Aorta (tissue), 5 donors: ENCODE measurements around the gene SERTAD3. TPM values are rescaled to one million over a fixed set of nuclear protein-coding genes. Genes with fewer than 3 reads are reported as not detected.
A peak's percentile ranks its signal among the peaks of the same experiment; 100 is the strongest.
"Not testable (repeated sequence)": the region's sequence is repeated elsewhere in the genome, so short reads cannot be mapped to it uniquely, and the experiment has no call there.

Source experiments
- ATAC-seq: fragments of 200-7000 bp; cut with Tn5 transposase; one replicate; pipeline ENCODE4 v1.9.1; 2022; ENCODE audit warnings: moderate library complexity; ENCODE audit not compliant: low FRiP score
- DNase-seq, 2 donors: peaks; one replicate each; pipeline ENCODE4 v3.0.0-alpha.2; 2020
- H3K27ac ChIP-seq, 2 donors: one replicate each; pipeline ENCODE4 v1.5.1; 2013; ENCODE audit warnings: low read length in 2 of 2, mild to moderate bottlenecking in 2 of 2, moderate library complexity in 2 of 2, control low read depth in 1 of 2, inconsistent platforms in 1 of 2, low read depth in 1 of 2
- H3K27me3 ChIP-seq, 2 donors: one replicate each; pipeline ENCODE4 v1.6.1; 2013; ENCODE audit warnings: control low read depth in 1 of 2, low read length in 1 of 2, mild to moderate bottlenecking in 1 of 2, moderate library complexity in 1 of 2; ENCODE audit not compliant: insufficient read depth in 2 of 2, control insufficient read depth in 1 of 2
- H3K36me3 ChIP-seq, 2 donors: one replicate each; pipeline ENCODE4 v1.6.1; 2013; ENCODE audit warnings: control low read depth in 1 of 2, low read length in 1 of 2, mild to moderate bottlenecking in 1 of 2; ENCODE audit not compliant: insufficient read depth in 2 of 2, control insufficient read depth in 1 of 2
- H3K4me1 ChIP-seq, 2 donors: one replicate each; pipeline ENCODE4 v1.6.1; 2013; ENCODE audit warnings: low read length in 2 of 2, control low read depth in 1 of 2, mild to moderate bottlenecking in 1 of 2, moderate library complexity in 1 of 2; ENCODE audit not compliant: insufficient read depth in 2 of 2, control insufficient read depth in 1 of 2
- H3K4me3 ChIP-seq, 2 donors: one replicate each; pipeline ENCODE4 v1.5.1; 2013; ENCODE audit warnings: low read length in 2 of 2, control low read depth in 1 of 2, mild to moderate bottlenecking in 1 of 2
- H3K9me3 ChIP-seq: one replicate; pipeline ENCODE4 v1.6.1; 2013; ENCODE audit warnings: mild to moderate bottlenecking, low read length; ENCODE audit not compliant: control insufficient read depth
- WGBS, 2 donors: extraction: QIAGEN DNeasy Blood & Tissue Kit; methylation state at CpG; one replicate each; pipeline ENCODE4 v1.1.7; 2013; 5-methylcytosine and 5-hydroxymethylcytosine counted together
- intact Hi-C, 2 donors: fragments of 100-400 bp; cut with DNase I; formaldehyde crosslinking; loops; one replicate each; pipeline versions ENCODE4 v1.14.2 to v1.15.0; 2022
- polyA plus RNA-seq, 2 donors: library from polyadenylated mRNA; stranded (reverse); fragments of 200-250 nt; gene quantifications; one replicate each; pipeline ENCODE4 v1.2.3, GENCODE V29; 2013
- total RNA-seq, 2 donors: library from RNA; stranded (reverse); fragmentation: NEBNext Ultra II Directional; extraction: Animal tissue kit (Norgen Biotek cat#: 25700); gene quantifications; one replicate each; pipeline ENCODE4 v1.2.1, GENCODE V29; 2021
- donor health status: healthy with polysubstance abuse.
- donor health status: Bipolar disorder and iron deficiency.
- donor health status: DM: no; HTN: no; CAD: no.
- donor health status: DM: no; HTN: no; CAD: no.
- donor health status: DM: yes; HTN: yes; CAD: no.

SERTAD3 gene
- total and polyA plus RNA-seq, 4 donors = 25.0 to 46.3 (median 31.7) TPM

DNA sequence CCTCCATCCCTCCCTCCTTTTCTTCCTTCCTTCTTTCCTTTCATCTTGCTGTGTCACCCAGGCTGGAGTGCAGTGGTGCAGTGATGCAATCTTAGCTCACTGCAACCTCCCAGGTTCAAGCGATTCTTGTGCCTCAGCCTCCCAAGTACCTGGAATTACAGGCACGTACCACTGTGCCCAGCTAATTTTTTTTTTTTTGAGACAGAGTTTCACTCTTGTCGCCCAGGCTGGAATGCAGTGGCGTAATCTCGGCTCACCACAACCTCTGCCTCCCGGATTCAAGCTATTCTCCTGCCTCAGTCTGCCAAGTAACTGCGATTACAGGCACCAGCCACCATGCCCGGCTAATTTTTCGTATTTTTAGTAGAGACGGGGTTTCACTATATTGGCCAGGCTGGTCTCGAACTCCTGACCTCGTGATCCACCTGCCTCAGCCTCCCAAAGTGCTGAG is 19.5 kb upstream of the SERTAD3 start:
- H3K4me1 ChIP-seq, H3K36me3 ChIP-seq, H3K27ac ChIP-seq, H3K27me3 ChIP-seq, DNase-seq, H3K9me3 ChIP-seq, ATAC-seq, H3K4me3 ChIP-seq: not testable (repeated sequence)
- WGBS, 2 donors = 64 to 71% methylated on average over 12 of the region's 12 CpGs
- intact Hi-C loops = loop anchor here (2.0 to 10.0 kb wide), 4 partner anchors 19 to 171 kb away; partner anchors contain the start of genes LTBP4 (in 1 of the 2) and SERTAD3 (in 1 of the 2)

DNA sequence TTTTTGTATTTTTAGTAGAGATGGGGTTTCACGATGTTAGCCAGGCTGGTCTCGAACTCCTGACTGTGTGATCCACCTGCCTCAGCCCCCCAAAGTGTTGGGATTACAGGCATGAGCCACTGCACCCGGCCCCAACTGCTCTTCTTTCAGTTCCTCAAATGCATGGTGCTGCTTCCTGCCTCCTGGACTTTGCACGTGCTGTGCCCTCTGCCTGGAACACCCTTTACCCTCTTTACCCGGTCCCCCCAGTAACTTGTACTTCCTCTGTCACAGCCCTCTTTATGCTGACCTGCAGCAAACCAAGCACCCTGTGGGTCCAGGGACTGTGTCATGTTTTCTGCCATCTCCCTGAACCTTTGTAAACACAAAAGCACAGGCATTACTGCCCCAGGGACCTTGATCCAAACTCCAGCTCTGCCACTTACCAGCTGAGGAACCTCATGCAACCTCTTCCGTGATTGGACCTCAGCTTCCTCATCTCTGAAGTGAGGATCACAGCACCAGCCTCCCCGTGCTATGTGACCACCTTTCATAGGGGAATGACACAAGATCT is 17.6 kb upstream of the SERTAD3 start:
- 74 to 83% methylated on average over 7 of the region's 7 CpGs for WGBS, 2 donors
- H3K4me1 ChIP-seq = peaks cover 0 to 3% of the 10 kb centered on the region in 2 donors
- H3K9me3 ChIP-seq = no peaks in the 10 kb centered on the region
- DNase-seq = peak in 1 of 2 donors; percentile 85
- H3K27ac ChIP-seq = no peak overlapping the region
- ATAC-seq = no peak
- intact Hi-C loops = loop anchor here (10.0 kb wide), 3 partner anchors 133 to 173 kb away; partner anchors contain the start of gene LTBP4 (in 1 of the 2)
- H3K27me3 ChIP-seq = no peaks in the 10 kb centered on the region
- H3K4me3 ChIP-seq = no peak overlapping the region
- H3K36me3 ChIP-seq = no peaks in the 10 kb centered on the region

DNA sequence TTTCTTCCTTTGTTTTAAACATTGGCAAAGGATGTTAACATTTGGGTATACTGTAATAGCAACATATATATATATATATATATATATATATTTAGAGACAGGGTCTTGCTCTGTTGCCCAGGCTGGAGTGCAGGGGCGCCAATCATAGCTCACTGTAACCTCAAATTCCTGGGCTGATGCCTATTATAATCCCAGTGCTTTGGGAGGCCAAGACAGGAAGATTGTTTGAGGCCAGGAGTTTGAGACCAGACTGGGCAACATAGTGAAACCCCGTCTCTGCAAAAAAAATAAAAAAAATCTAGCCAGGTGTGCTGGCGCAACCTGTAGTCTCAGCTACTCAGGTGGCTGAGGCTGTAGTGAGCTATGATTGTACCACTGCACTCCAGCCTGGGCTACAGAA is 16.1 kb upstream of the SERTAD3 start:
- WGBS, 2 donors = 86 to 90% methylated on average over 3 of the region's 3 CpGs
- DNase-seq (no peak), ATAC-seq (no peak)
- no peaks in the 10 kb centered on the region for H3K27me3 ChIP-seq
- H3K4me1 ChIP-seq = peaks cover 0 to 3% of the 10 kb centered on the region in 2 donors
- no peaks in the 10 kb centered on the region for H3K9me3 ChIP-seq
- intact Hi-C loops = loop anchor here (10.0 kb wide), 3 partner anchors 135 to 175 kb away; partner anchors contain the start of gene LTBP4 (in 1 of the 2)
- no peaks in the 10 kb centered on the region for H3K36me3 ChIP-seq
- H3K4me3 ChIP-seq = no peak overlapping the region
- H3K27ac ChIP-seq = no peak overlapping the region

DNA sequence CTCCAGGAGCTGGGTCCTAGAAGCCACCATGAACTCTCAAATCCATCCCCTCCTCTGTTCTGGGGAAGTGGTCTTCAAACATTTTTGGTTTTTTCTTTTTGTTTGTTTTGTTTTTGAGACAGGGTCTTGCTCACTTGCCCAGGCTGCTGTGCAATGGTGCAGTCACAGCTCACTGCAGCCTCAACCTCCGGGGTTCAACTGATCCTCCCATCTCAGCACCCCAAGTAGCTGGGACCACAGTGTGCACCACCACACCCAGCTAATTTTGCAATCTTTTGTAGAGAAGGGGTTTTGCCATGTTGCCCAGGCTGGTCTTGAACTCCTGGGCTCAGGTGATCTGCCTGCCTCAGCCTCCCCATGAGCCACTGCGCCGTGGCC is 14.5 kb upstream of the SERTAD3 start:
- Histone ChIP-seq H3K36me3 (no peaks in the 10 kb centered on the region), H3K27me3 (no peaks in the 10 kb centered on the region), H3K27ac (no peak overlapping the region), H3K9me3 (no peaks in the 10 kb centered on the region), H3K4me1 (no peaks in the 10 kb centered on the region), H3K4me3 (no peak overlapping the region)
- WGBS, 2 donors = 91 to 96% methylated on average over 3 of the region's 3 CpGs
- ATAC-seq = no peak
- DNase-seq = no peak
- intact Hi-C loops = no loop called here

DNA sequence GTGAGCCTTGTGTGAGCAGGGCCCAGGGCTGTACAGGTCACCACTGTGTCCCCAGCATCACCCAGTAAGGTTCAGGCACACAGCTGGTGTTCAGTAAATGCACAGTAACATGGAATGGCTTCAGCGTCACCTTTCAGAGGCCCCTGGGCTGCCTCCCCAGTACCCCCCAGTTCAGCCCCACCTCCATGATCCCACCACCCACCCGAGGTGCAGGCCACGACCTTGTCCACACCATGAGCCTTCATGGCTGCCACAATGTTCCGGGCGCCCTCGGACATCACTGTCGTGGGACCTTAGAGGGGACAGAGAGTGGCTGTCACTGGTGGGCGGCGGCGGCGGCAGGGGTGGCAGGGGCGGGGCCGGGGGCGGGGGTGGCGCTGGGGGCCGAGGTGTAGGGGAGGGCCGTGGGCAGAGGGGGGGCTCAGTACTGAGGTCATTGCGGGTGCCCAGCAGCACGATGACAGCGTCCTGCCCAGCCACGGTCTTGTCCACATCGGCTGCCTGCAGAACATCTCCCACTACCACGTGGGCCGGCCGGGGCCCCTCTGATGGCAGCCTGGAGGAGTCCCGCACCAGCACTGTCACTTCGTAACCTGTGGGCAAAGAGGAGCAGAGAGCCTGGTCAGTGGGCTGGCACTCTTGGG is 13.9 kb upstream of the SERTAD3 start:
- H3K36me3 ChIP-seq = no peaks in the 10 kb centered on the region
- ATAC-seq = no peak
- no peak overlapping the region for H3K4me3 ChIP-seq
- no peaks in the 10 kb centered on the region for H3K4me1 ChIP-seq
- no peak overlapping the region for H3K27ac ChIP-seq
- intact Hi-C loops = no loop called here
- WGBS, 2 donors = 87 to 90% methylated on average over 27 of the region's 27 CpGs
- no peaks in the 10 kb centered on the region for H3K27me3 ChIP-seq
- no peak for DNase-seq
- no peaks in the 10 kb centered on the region for H3K9me3 ChIP-seq

DNA sequence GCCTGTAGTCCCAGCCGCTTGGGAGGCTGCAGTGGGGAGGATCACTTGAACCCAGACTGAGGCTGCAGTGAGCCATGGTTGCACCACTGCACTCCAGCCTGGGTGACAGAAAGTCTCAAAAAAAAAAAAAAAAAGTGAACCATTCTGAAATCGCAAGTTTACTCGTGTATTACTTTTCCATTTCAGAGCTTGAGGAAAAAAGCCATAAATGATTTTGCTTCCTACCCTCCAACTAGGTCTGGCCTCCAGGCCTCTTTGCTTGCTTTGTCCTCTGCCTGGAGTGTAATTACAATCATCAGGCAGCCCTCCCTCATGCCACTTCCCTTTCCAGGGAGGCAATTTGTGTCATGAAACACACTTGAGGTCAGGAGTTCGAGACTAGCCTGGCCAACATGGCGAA is 12.9 kb upstream of the SERTAD3 start:
- Histone ChIP-seq H3K9me3 (no peaks in the 10 kb centered on the region), H3K4me3 (no peak overlapping the region), H3K27ac (no peak overlapping the region), H3K36me3 (no peaks in the 10 kb centered on the region), H3K27me3 (no peaks in the 10 kb centered on the region), H3K4me1 (no peaks in the 10 kb centered on the region)
- intact Hi-C loops = no loop called here
- ATAC-seq (no peak), DNase-seq (no peak)
- 85 to 91% methylated on average over 5 of the region's 5 CpGs for WGBS, 2 donors

DNA sequence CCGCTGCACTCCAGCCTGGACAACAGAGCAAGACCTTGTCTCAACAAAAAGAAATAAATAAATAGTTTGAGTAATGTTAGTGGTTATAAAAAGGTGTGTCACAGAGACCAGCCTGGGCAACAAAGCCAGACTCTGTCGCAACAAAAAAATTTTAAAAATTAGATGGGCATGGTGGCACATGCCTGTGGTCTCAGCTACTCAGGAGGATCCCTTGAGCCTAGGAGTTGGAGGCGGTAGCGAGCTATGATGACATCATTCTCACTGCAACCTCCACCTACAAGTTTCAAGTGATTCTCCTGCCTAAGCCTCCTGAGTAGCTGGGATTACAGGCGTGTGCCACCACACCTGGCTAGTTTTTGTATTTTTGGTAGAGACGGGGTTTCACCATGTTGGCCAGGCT is 9.8 kb upstream of the SERTAD3 start:
- H3K4me3 ChIP-seq, ATAC-seq, H3K27me3 ChIP-seq, H3K4me1 ChIP-seq, H3K36me3 ChIP-seq, H3K27ac ChIP-seq, intact Hi-C loops, DNase-seq, H3K9me3 ChIP-seq: not testable (repeated sequence)
- 94 to 96% methylated on average over 6 of the region's 6 CpGs for whole genome bisulfite sequencing, 2 donors

DNA sequence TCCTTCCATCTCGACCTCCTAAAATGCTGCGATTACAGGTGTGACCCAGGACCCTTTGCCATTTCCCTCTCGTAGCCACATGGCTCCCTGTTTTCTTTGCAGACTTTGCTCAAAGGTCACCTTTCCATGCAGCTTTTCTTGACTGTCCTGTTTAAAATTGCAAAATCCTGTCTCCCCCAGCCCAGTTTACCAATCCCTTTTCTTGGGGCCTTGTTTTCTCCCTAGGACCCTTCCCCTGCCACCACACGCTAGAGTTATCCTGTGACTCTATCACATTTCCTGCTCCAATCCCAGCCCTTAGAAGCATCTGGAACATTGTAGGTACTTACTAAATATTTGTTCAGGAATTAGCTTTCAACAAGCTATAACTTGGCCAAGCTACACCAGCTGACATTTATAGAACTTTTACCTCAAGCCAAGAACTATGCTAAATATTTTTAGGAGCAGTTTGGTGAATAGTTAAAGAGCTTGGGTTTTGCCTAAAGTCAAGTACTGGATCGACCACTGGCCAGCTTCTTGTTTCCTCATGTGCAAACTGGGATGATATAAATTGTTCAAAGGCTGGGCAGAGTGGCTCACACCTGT is 9.1 kb upstream of the SERTAD3 start:
- ATAC-seq (no peak), DNase-seq (no peak)
- WGBS, 2 donors = 70% methylated on average over 5 of the region's 5 CpGs
- no peaks in the 10 kb centered on the region for H3K9me3 ChIP-seq
- no peak overlapping the region for H3K27ac ChIP-seq
- H3K4me3 ChIP-seq = no peak overlapping the region
- intact Hi-C loops = no loop called here
- H3K36me3 ChIP-seq = peaks cover 0 to 4% of the 10 kb centered on the region in 2 donors
- no peaks in the 10 kb centered on the region for H3K27me3 ChIP-seq
- no peaks in the 10 kb centered on the region for H3K4me1 ChIP-seq

DNA sequence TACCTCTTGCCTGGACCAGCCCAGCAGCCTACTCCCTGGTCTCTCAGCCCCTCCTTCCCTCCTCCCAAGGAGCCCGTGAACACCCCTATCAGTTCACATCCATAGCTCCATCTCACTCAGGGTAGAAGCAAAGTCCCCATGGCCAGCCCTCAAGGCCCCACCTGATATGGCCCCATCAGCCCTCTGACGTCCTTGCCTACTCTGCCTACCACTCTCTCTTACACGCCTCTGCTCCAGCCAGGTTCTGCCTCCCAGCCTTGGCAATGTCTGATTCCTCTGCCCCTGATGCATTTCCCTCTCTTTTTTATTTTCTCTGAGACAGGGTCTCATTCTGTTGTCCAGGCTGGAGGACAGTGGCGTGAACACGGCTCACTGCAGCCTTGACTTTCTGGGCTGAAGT is 7.9 kb upstream of the SERTAD3 start:
- H3K27me3 ChIP-seq = no peaks in the 10 kb centered on the region
- ATAC-seq (no peak), DNase-seq (no peak)
- H3K27ac ChIP-seq = no peak overlapping the region
- 48 to 50% methylated on average over 5 of the region's 5 CpGs for WGBS, 2 donors
- peaks cover 5 to 7% of the 10 kb centered on the region in 2 donors for H3K36me3 ChIP-seq
- no peaks in the 10 kb centered on the region for H3K4me1 ChIP-seq
- H3K4me3 ChIP-seq = no peak overlapping the region
- no peaks in the 10 kb centered on the region for H3K9me3 ChIP-seq
- intact Hi-C loops = no loop called here
